Gastrocnemius medialis (tissue), 4 donors: ENCODE results near the gene SOCS3. TPM values are rescaled to one million over a fixed set of nuclear protein-coding genes. Genes with fewer than 3 reads are reported as not detected.
"Not testable (repeated sequence)": the region's sequence is repeated elsewhere in the genome, so short reads cannot be mapped to it uniquely, and the experiment has no call there.

Experiments
- ATAC-seq, 2 donors: fragments of 150-250 bp; one replicate each; pipeline ENCODE4 v1.9.1; 2016
- DNase-seq, 2 donors: peaks; one replicate each; pipeline ENCODE4 v3.0.0-alpha.2; 2019
- H3K27ac ChIP-seq, 4 donors: fragments of 200-600 bp; sonication (generic); 1 replicate in 1 of 4; 2 replicates in 3 of 4; pipeline ENCODE4 v1.5.1; 2016 to 2018; ENCODE audit warnings: mild to moderate bottlenecking in 2 of 4, moderate library complexity in 1 of 4
- H3K27me3 ChIP-seq, 3 donors: fragments of 200-600 bp; sonication (generic) in 2 of 3; 1 replicate in 1 of 3; 2 replicates in 2 of 3; pipeline versions ENCODE4 v1.5.1 to v1.6.0; 2016 to 2019; ENCODE audit warnings: mild to moderate bottlenecking in 1 of 3, moderate library complexity in 1 of 3
- H3K36me3 ChIP-seq, 2 donors: fragments of 200-600 bp; sonication (generic) in 1 of 2; one replicate each; pipeline ENCODE4 v1.5.1; 2017 to 2018
- H3K4me1 ChIP-seq, 2 donors: fragments of 200-600 bp; sonication (generic) in 1 of 2; one replicate each; pipeline ENCODE4 v1.5.1; 2016 to 2017; ENCODE audit warnings: mild to moderate bottlenecking in 2 of 2
- H3K4me3 ChIP-seq, 4 donors: fragments of 200-600 bp; sonication (generic) in 3 of 4; 1 replicate in 1 of 4; 2 replicates in 3 of 4; pipeline ENCODE4 v1.5.1; 2016 to 2019; ENCODE audit warnings: mild to moderate bottlenecking in 2 of 4
- H3K9me3 ChIP-seq, 3 donors: fragments of 200-600 bp; sonication (generic) in 2 of 3; 1 replicate in 1 of 3; 2 replicates in 2 of 3; pipeline ENCODE4 v1.5.1; 2016 to 2019
- CTCF ChIP-seq, 5 experiments: fragments of 450-650 bp in 3 of 5; fragments of 200-600 bp in 2 of 5; sonication (generic) in 2 of 5; IDR thresholded peaks in 4 of 5; conservative IDR thresholded peaks in 1 of 5; 1 replicate in 4 of 5; 2 replicates in 1 of 5; pipeline ENCODE4 v1.5.1; 2016 to 2019; ENCODE audit warnings: antibody characterized with exemption in 5 of 5, mild to moderate bottlenecking in 3 of 5, moderate library complexity in 3 of 5
- POLR2A ChIP-seq, 2 donors: fragments of 450-650 bp; IDR thresholded peaks; one replicate each; pipeline ENCODE4 v1.6.1; 2017; ENCODE audit warnings: antibody characterized with exemption in 2 of 2, mild to moderate bottlenecking in 2 of 2, moderate library complexity in 2 of 2
- in situ Hi-C, 4 donors: fragments of 200-750 bp; cut with MboI; loops; one replicate each; pipeline versions ENCODE4 v1.15.0 to v1.8.0; 2017; ENCODE audit warnings: low sequenced_read_pairs in 4 of 4
- intact Hi-C: fragments of 100-400 bp; cut with DNase I; formaldehyde crosslinking; loops from one replicate; pipeline ENCODE4 v1.15.1; 2023; ENCODE audit warnings: low total_unique reads
- total RNA-seq, 4 donors: library from RNA; depleted of rRNA; stranded (reverse); fragments of >200 nt; gene quantifications; one replicate each; pipeline versions ENCODE4 v1.1.0 to v1.2.3, GENCODE V29; 2016

Gene SOCS3
- total RNA-seq, 4 donors from 2014 or later, result 4.5 to 44.2 (median 16.4) TPM

GRCh38 chr17:78315355-78316114 lies 44.3 kb downstream of the SOCS3 start:
- intact Hi-C loops (no loop called here), in situ Hi-C loops (no loop called here)
- Histone ChIP-seq H3K27ac (peak overlapping the region; percentile 65 to 76 (median 74)), H3K9me3 (no peaks in the 10 kb centered on the region), H3K4me3 (no peak overlapping the region), H3K27me3 (no peaks in the 10 kb centered on the region), H3K4me1 (peaks cover 19% of the 10 kb centered on the region in 2 donors), H3K36me3 (no peaks in the 10 kb centered on the region)
- ATAC-seq (peak; percentile 16 to 46), DNase-seq (peak; percentile 57 to 70)
- TF ChIP-seq CTCF (IDR thresholded peaks at IDR 0.05 in 4 of 5, conservative IDR thresholded peaks at IDR 0.05 in 1 of 5) (no peak), POLR2A (IDR thresholded peaks at IDR 0.05) (no peak)

GRCh38 chr17:78314683-78315354 lies 45.1 kb downstream of the SOCS3 start:
- peak overlapping the region in 2 of 4 donors; percentile 48 to 61 for H3K4me3 ChIP-seq
- TF ChIP-seq CTCF (IDR thresholded peaks at IDR 0.05 in 4 of 5, conservative IDR thresholded peaks at IDR 0.05 in 1 of 5) (no peak), POLR2A (IDR thresholded peaks at IDR 0.05) (no peak)

GRCh38 chr17:78313735-78314648 lies 45.9 kb downstream of the SOCS3 start:
- in situ Hi-C loops (no loop called here), intact Hi-C loops (no loop called here)
- Histone ChIP-seq H3K9me3 (no peaks in the 10 kb centered on the region), H3K36me3 (no peaks in the 10 kb centered on the region), H3K27me3 (no peaks in the 10 kb centered on the region), H3K4me3 (peak overlapping the region; percentile 48 to 61 (median 53)), H3K4me1 (peaks cover 19 to 21% of the 10 kb centered on the region in 2 donors), H3K27ac (peak overlapping the region; percentile 65 to 76 (median 74))
- ATAC-seq (peak; percentile 61 to 74), DNase-seq (peak in 1 of 2 donors; percentile 50)
- peak in 1 of 5 experiments; percentile 17 for TF ChIP-seq CTCF (IDR thresholded peaks at IDR 0.05 in 4 of 5, conservative IDR thresholded peaks at IDR 0.05 in 1 of 5)
- TF ChIP-seq POLR2A (IDR thresholded peaks at IDR 0.05), result peak; percentile 7 to 38

More at GRCh38 chr17:78314683-78315354, 45.1 kb downstream of the SOCS3 start:
- H3K4me1 ChIP-seq, result peaks cover 19% of the 10 kb centered on the region in 2 donors
- in situ Hi-C loops, result no loop called here
- no peaks in the 10 kb centered on the region for H3K36me3 ChIP-seq
- no peaks in the 10 kb centered on the region for H3K27me3 ChIP-seq
- DNase-seq (no peak), ATAC-seq (no peak)
- H3K9me3 ChIP-seq, result no peaks in the 10 kb centered on the region
- intact Hi-C loops, result no loop called here
- H3K27ac ChIP-seq, result peak overlapping the region; percentile 65 to 76 (median 74)

GRCh38 chr17:78309659-78310255 lies 50.1 kb downstream of the SOCS3 start:
- Histone ChIP-seq H3K27ac (peak overlapping the region in 1 of 4 donors; percentile 85), H3K4me1 (peaks cover 23 to 27% of the 10 kb centered on the region in 2 donors)
- DNase-seq, in situ Hi-C loops, ATAC-seq, H3K9me3 ChIP-seq, H3K27me3 ChIP-seq, H3K36me3 ChIP-seq, H3K4me3 ChIP-seq: not testable (repeated sequence)
- intact Hi-C loops, result loop anchor here (2.0 kb wide), 1 partner anchor 19 kb away; no protein-coding TSS in a partner anchor
